OCI-LY7 (cell line): ENCODE data around the gene LAMC1. TPM values are rescaled to one million over a fixed set of nuclear protein-coding genes. Genes with fewer than 3 reads are reported as not detected.

Experiments
- BruUV-seq: library from RNA; stranded (reverse); fragments of 400-500 nt; replicated peaks from 2 replicates; lab custom pipeline; 2021; lab: Mats Ljungman, UMichigan
- CTCF ChIA-PET: fragments of 300-600 bp; sonication (Branson Sonifier 250); formaldehyde crosslinking; loops from one replicate; lab custom pipeline; 2022; ENCODE audit warnings: antibody characterized with exemption; ENCODE audit not compliant: unreplicated experiment; lab: Charles Lee
- POLR2A ChIA-PET: fragments of 300-600 bp; sonication (Branson Sonifier 250); formaldehyde crosslinking; loops from one replicate; lab custom pipeline; 2022; ENCODE audit warnings: antibody characterized with exemption; lab: Charles Lee
- DNase-seq: peaks from one replicate; pipeline ENCODE4 v3.0.0-alpha.2; 2015; ENCODE audit warnings: low spot score
- H2AFZ ChIP-seq: fragments of 200-600 bp; sonication (generic), shearing (Covaris generic); 2 replicates; pipeline ENCODE4 v1.6.1; 2014; ENCODE audit warnings: mild to moderate bottlenecking, antibody characterized with exemption, low read length, moderate library complexity
- H3K27ac ChIP-seq: fragments of 200-600 bp; sonication (generic); 2 replicates; pipeline ENCODE4 v1.5.1; 2014; ENCODE audit warnings: mixed run types, low read depth, mild to moderate bottlenecking, moderate library complexity, low read length, inconsistent platforms; ENCODE audit not compliant: poor library complexity, severe bottlenecking
- H3K36me3 ChIP-seq: fragments of 200-600 bp; sonication (generic); 2 replicates; pipeline ENCODE4 v1.6.1; 2014; ENCODE audit warnings: mild to moderate bottlenecking, antibody characterized with exemption, low read length, moderate library complexity, mixed read lengths; ENCODE audit not compliant: insufficient read depth
- H3K4me1 ChIP-seq: fragments of 200-600 bp; sonication (generic); 2 replicates; pipeline ENCODE4 v1.5.1; 2014; ENCODE audit warnings: mild to moderate bottlenecking, low read length; ENCODE audit not compliant: insufficient read depth, poor library complexity, severe bottlenecking
- H3K4me2 ChIP-seq: fragments of 200-600 bp; sonication (generic); 2 replicates; pipeline ENCODE4 v1.6.1; 2014; ENCODE audit warnings: mild to moderate bottlenecking, low read length
- H3K4me3 ChIP-seq: fragments of 200-600 bp; sonication (generic); 2 replicates; pipeline ENCODE4 v1.5.1; 2014; ENCODE audit warnings: mild to moderate bottlenecking, low read depth, low read length; ENCODE audit not compliant: poor library complexity, severe bottlenecking
- H3K79me2 ChIP-seq: fragments of 200-600 bp; sonication (generic); 2 replicates; pipeline ENCODE4 v1.6.1; 2016; ENCODE audit warnings: low read depth, mild to moderate bottlenecking, low read length, moderate library complexity, mixed read lengths; ENCODE audit not compliant: insufficient read depth
- H3K9me2 ChIP-seq: fragments of 200-600 bp; sonication (generic); 2 replicates; pipeline ENCODE4 v1.6.1; 2016; ENCODE audit warnings: mild to moderate bottlenecking, low read length, mixed read lengths; ENCODE audit not compliant: insufficient read depth
- H3K9me3 ChIP-seq: fragments of 200-600 bp; sonication (generic); 2 replicates; pipeline ENCODE4 v1.6.1; 2014; ENCODE audit warnings: mild to moderate bottlenecking, mixed run types, low read length, mixed read lengths
- H4K20me1 ChIP-seq: fragments of 200-600 bp; sonication (generic); 2 replicates; pipeline ENCODE4 v1.6.1; 2014; ENCODE audit warnings: mild to moderate bottlenecking, antibody characterized with exemption, low read length, moderate library complexity, mixed read lengths; ENCODE audit not compliant: insufficient read depth
- EZH2phosphoT487 ChIP-seq: fragments of 200-600 bp; sonication (generic); IDR thresholded peaks from 2 replicates; pipeline ENCODE4 v1.6.1; 2018; ENCODE audit warnings: low read depth, borderline replicate concordance, mild to moderate bottlenecking, mixed run types, antibody characterized with exemption, low read length, moderate library complexity, mixed read lengths
- intact Hi-C: fragments of 100-400 bp; cut with micrococcal nuclease; formaldehyde crosslinking; loops from one replicate; pipeline ENCODE4 v1.10.0; 2022; ENCODE audit not compliant: unreplicated experiment
- total RNA-seq, 2 experiments: library from RNA; depleted of rRNA in 1 of 2; stranded (reverse); fragments of >200 nt in 1 of 2; shearing (Covaris generic) in 1 of 2; gene quantifications; 2 replicates each; pipeline ENCODE4 v1.2.3, GENCODE V29; 2014 to 2022
- TF ChIP-seq, protein P1 (sequence below): fragments of 200-600 bp; sonication (generic); conservative IDR thresholded peaks from 2 replicates; pipeline ENCODE4 v1.5.1; 2014; ENCODE audit warnings: mild to moderate bottlenecking, antibody characterized with exemption, low read length, moderate library complexity, mixed read lengths

Gene LAMC1
- total RNA-seq, 2 experiments from 2014 or later: 24.2 to 42.1 TPM

DNA sequence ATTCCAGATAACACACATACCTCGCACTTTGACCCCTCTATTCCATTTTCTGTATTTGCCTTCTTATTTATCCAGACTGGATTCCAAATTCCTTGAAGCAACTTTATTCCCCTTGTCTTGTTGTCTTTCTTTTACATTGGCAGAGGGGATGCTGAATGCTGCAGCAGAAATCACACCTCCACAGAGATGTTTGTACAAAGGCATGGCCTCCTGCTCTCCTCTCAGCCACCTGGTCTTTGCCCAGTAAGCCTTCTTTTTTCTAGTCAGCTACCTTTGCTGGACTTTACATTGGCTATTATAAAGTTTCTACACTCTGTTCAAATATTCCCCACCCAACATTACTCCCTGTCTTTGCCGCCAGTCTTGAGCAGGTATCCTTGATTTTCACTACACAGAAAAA is 75.1 kb downstream of the LAMC1 start:
- no peak for DNase-seq
- Histone ChIP-seq H3K4me1 (peaks cover 14% of the 10 kb centered on the region), H3K9me3 (no peaks in the 10 kb centered on the region), H3K9me2 (no peaks in the 10 kb centered on the region), H4K20me1 (peaks cover 5% of the 10 kb centered on the region; the same call in 1 of the 2 replicates), H3K79me2 (no peaks in the 10 kb centered on the region), H2AFZ (no peak overlapping the region), H3K36me3 (peaks cover 2% of the 10 kb centered on the region), H3K27ac (no peak overlapping the region), H3K4me2 (no peak overlapping the region), H3K4me3 (no peak overlapping the region)
- intact Hi-C loops: no loop called here
- TF ChIP-seq EZH2phosphoT487: no peak
- TF ChIP-seq, protein P1, sequence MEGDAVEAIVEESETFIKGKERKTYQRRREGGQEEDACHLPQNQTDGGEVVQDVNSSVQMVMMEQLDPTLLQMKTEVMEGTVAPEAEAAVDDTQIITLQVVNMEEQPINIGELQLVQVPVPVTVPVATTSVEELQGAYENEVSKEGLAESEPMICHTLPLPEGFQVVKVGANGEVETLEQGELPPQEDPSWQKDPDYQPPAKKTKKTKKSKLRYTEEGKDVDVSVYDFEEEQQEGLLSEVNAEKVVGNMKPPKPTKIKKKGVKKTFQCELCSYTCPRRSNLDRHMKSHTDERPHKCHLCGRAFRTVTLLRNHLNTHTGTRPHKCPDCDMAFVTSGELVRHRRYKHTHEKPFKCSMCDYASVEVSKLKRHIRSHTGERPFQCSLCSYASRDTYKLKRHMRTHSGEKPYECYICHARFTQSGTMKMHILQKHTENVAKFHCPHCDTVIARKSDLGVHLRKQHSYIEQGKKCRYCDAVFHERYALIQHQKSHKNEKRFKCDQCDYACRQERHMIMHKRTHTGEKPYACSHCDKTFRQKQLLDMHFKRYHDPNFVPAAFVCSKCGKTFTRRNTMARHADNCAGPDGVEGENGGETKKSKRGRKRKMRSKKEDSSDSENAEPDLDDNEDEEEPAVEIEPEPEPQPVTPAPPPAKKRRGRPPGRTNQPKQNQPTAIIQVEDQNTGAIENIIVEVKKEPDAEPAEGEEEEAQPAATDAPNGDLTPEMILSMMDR: no peak
- ChIA-PET POLR2A (interaction anchor here (0.6 kb wide), 1 partner anchor 79 kb away, joined by 3 read pairs; no protein-coding TSS in a partner anchor), CTCF (no interaction called here)
- BruUV-seq: no TSS peak

DNA sequence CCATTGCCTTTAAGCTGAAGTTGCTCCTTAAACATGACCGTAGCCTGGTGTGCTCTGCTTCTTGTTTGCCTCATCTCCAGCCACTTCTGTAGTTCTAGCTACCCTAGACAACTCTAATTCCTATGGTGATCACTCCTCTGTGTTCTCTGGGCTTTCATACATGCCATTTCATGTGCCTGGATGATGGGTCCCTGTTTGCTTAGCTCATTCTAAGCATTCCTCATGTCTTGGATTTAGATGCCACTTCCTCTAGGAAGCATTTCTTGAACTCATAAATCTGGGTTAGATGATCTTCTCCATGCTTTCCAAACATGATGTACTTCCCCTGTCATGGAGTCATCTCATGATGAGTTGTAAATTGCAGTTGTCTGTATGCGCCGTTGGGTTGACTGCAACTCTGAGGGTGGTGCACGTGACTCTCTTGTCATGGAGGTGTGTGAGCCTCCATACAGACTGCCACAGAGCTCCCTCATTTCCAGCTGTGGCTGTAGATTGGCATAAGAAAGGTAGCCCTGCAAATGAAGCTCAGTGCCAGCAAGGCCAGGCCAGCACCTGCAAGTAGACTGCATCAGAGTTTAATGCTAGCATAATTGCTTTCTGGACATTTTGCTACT is 77.2 kb downstream of the LAMC1 start:
- H3K4me1 ChIP-seq: peaks cover 14% of the 10 kb centered on the region
- DNase-seq: no peak
- H3K9me3 ChIP-seq: no peaks in the 10 kb centered on the region
- no peak overlapping the region for H2AFZ ChIP-seq
- H3K4me3 ChIP-seq: no peak overlapping the region
- intact Hi-C loops: no loop called here
- CTCF ChIA-PET: no interaction called here
- no peaks in the 10 kb centered on the region for H3K79me2 ChIP-seq
- no peaks in the 10 kb centered on the region for H3K9me2 ChIP-seq
- POLR2A ChIA-PET: interaction anchor here (0.9 to 1.7 kb wide), 3 partner anchors 13 to 43 kb away, joined by 3 to 5 read pairs (median 3); no protein-coding TSS in a partner anchor
- no TSS peak for BruUV-seq
- H4K20me1 ChIP-seq: peaks cover 5% of the 10 kb centered on the region; the same call in 1 of the 2 replicates
- H3K27ac ChIP-seq: no peak overlapping the region
- H3K36me3 ChIP-seq: peaks cover 14% of the 10 kb centered on the region
- TF ChIP-seq EZH2phosphoT487: no peak
- TF ChIP-seq, protein P1: no peak
- no peak overlapping the region for H3K4me2 ChIP-seq

DNA sequence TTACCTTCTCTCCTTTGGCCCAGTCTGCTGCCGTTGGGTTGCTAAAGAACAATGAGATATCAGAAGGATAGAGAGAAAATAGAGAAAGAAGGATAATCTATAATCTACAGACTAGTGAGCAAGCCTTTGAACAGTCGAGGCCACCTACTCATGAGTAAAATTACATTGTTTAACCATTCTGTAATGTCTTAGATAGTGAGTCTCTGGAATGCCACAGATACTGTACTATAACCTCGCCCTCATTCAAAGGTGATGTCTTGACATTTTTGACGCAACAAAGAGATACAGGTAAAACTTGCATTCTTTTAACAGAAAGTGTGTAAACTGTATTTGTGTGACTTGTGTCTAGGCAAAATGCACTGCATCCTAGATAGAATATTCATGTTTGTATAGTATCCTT is 77.9 kb downstream of the LAMC1 start:
- Histone ChIP-seq H3K9me2 (no peaks in the 10 kb centered on the region), H3K9me3 (no peaks in the 10 kb centered on the region), H2AFZ (no peak overlapping the region), H3K36me3 (peaks cover 14% of the 10 kb centered on the region), H3K27ac (no peak overlapping the region), H4K20me1 (peaks cover 5% of the 10 kb centered on the region; the same call in 1 of the 2 replicates), H3K4me1 (peaks cover 14% of the 10 kb centered on the region), H3K79me2 (no peaks in the 10 kb centered on the region), H3K4me2 (no peak overlapping the region), H3K4me3 (no peak overlapping the region)
- ChIA-PET CTCF (no interaction called here), POLR2A (interaction anchor here (1.3 kb wide), 1 partner anchor 44 kb away, joined by 3 read pairs; no protein-coding TSS in a partner anchor)
- no peak for TF ChIP-seq EZH2phosphoT487
- TF ChIP-seq, protein P1: no peak
- intact Hi-C loops: no loop called here
- no peak for DNase-seq
- no TSS peak for BruUV-seq
